ACC112 (cell line): Measurements from ENCODE around the gene PDE9A.

Experiments used
- H2AFZ ChIP-seq: fragments of 200-600 bp; sonication (generic); one replicate; pipeline ENCODE4 v1.6.0; 2017; ENCODE audit warnings: antibody characterized with exemption, low read length; ENCODE audit not compliant: unreplicated experiment
- H3K27ac ChIP-seq: fragments of 200-600 bp; sonication (generic); 2 replicates; pipeline ENCODE4 v1.5.1; 2014; ENCODE audit warnings: low read depth, mild to moderate bottlenecking, antibody characterized with exemption, low read length, moderate library complexity
- H3K27me3 ChIP-seq: fragments of 200-600 bp; sonication (generic); 2 replicates; pipeline ENCODE4 v1.6.1; 2014; ENCODE audit warnings: mild to moderate bottlenecking, antibody characterized with exemption, low read length, moderate library complexity, mixed read lengths; ENCODE audit not compliant: insufficient read depth
- H3K36me3 ChIP-seq: fragments of 200-600 bp; sonication (generic); 2 replicates; pipeline ENCODE4 v1.6.1; 2016; ENCODE audit warnings: mild to moderate bottlenecking, antibody characterized with exemption, low read length, moderate library complexity, mixed read lengths; ENCODE audit not compliant: insufficient read depth
- H3K4me1 ChIP-seq: fragments of 200-600 bp; sonication (generic); one replicate; pipeline ENCODE4 v1.6.1; 2016; ENCODE audit warnings: low read length, mixed read lengths; ENCODE audit not compliant: insufficient read depth, unreplicated experiment, control insufficient read depth
- H3K4me3 ChIP-seq: fragments of 200-600 bp; sonication (generic); 2 replicates; pipeline ENCODE4 v1.5.1; 2014; ENCODE audit warnings: mild to moderate bottlenecking, low read depth, low read length
- H3K79me2 ChIP-seq: fragments of 200-600 bp; sonication (generic); one replicate; pipeline ENCODE4 v1.6.0; 2016; ENCODE audit warnings: low read length; ENCODE audit not compliant: control insufficient read depth, unreplicated experiment, insufficient read depth

PDE9A gene

GRCh38 chr21:42644223-42645208, 8.9 kb upstream of the PDE9A start:
- H2AFZ ChIP-seq = no peak overlapping the region
- no peaks in the 10 kb centered on the region for H3K27me3 ChIP-seq

GRCh38 chr21:42645211-42646075, 8.0 kb upstream of the PDE9A start:
- H3K4me1 ChIP-seq = peaks cover 12% of the 10 kb centered on the region
- H3K36me3 ChIP-seq = no peaks in the 10 kb centered on the region
- no peak overlapping the region for H3K4me3 ChIP-seq
- no peak overlapping the region for H3K27ac ChIP-seq
- H3K27me3 ChIP-seq = no peaks in the 10 kb centered on the region
- H3K79me2 ChIP-seq = no peaks in the 10 kb centered on the region
- no peak overlapping the region for H2AFZ ChIP-seq

More at GRCh38 chr21:42644223-42645208, 8.9 kb upstream of the PDE9A start:
- H3K79me2 ChIP-seq = no peaks in the 10 kb centered on the region
- no peak overlapping the region for H3K4me3 ChIP-seq
- no peak overlapping the region for H3K27ac ChIP-seq
- H3K4me1 ChIP-seq = peaks cover 19% of the 10 kb centered on the region
- no peaks in the 10 kb centered on the region for H3K36me3 ChIP-seq

GRCh38 chr21:42646076-42646825, 7.2 kb upstream of the PDE9A start:
- Histone ChIP-seq H2AFZ (no peak overlapping the region), H3K79me2 (no peaks in the 10 kb centered on the region), H3K4me1 (peaks cover 8% of the 10 kb centered on the region), H3K4me3 (no peak overlapping the region), H3K27ac (no peak overlapping the region), H3K27me3 (no peaks in the 10 kb centered on the region), H3K36me3 (no peaks in the 10 kb centered on the region)

GRCh38 chr21:42646836-42647235, 6.6 kb upstream of the PDE9A start:
- H3K4me1 ChIP-seq = peaks cover 8% of the 10 kb centered on the region
- no peak overlapping the region for H2AFZ ChIP-seq
- H3K27me3 ChIP-seq = no peaks in the 10 kb centered on the region
- no peaks in the 10 kb centered on the region for H3K36me3 ChIP-seq
- no peak overlapping the region for H3K27ac ChIP-seq
- H3K4me3 ChIP-seq = no peak overlapping the region
- H3K79me2 ChIP-seq = no peaks in the 10 kb centered on the region

- Histone ChIP-seq H3K79me2 (no peaks in the 10 kb centered on the region), H3K4me1 (peaks cover 12% of the 10 kb centered on the region), H3K36me3 (no peaks in the 10 kb centered on the region), H3K27me3 (peaks cover 7% of the 10 kb centered on the region; the same call in 1 of the 2 replicates), H3K27ac (no peak overlapping the region), H2AFZ (no peak overlapping the region), H3K4me3 (no peak overlapping the region)
Measured at GRCh38 chr21:42648606-42649005, 4.8 kb upstream of the PDE9A start.

- H3K4me3 ChIP-seq = no peak overlapping the region
- H2AFZ ChIP-seq = no peak overlapping the region
- no peaks in the 10 kb centered on the region for H3K36me3 ChIP-seq
- peaks cover 7% of the 10 kb centered on the region for H3K4me1 ChIP-seq
- peaks cover 11% of the 10 kb centered on the region; the same call in 1 of the 2 replicates for H3K27me3 ChIP-seq
- no peak overlapping the region for H3K27ac ChIP-seq
- H3K79me2 ChIP-seq = no peaks in the 10 kb centered on the region
Measured at GRCh38 chr21:42649122-42650032, 4.0 kb upstream of the PDE9A start.

GRCh38 chr21:42650033-42650370, 3.4 kb upstream of the PDE9A start:
- H3K79me2 ChIP-seq = no peaks in the 10 kb centered on the region
- peaks cover 17% of the 10 kb centered on the region for H3K27me3 ChIP-seq
- H3K36me3 ChIP-seq = no peaks in the 10 kb centered on the region
- no peak overlapping the region for H2AFZ ChIP-seq
- no peak overlapping the region for H3K27ac ChIP-seq
- H3K4me3 ChIP-seq = no peak overlapping the region
- peaks cover 9% of the 10 kb centered on the region for H3K4me1 ChIP-seq

- no peaks in the 10 kb centered on the region for H3K36me3 ChIP-seq
- H3K4me1 ChIP-seq = peaks cover 9% of the 10 kb centered on the region
- peaks cover 24% of the 10 kb centered on the region for H3K27me3 ChIP-seq
- H3K4me3 ChIP-seq = no peak overlapping the region
- H2AFZ ChIP-seq = no peak overlapping the region
- H3K27ac ChIP-seq = no peak overlapping the region
- H3K79me2 ChIP-seq = no peaks in the 10 kb centered on the region
Measured at GRCh38 chr21:42650441-42651421, 2.7 kb upstream of the PDE9A start.
